ENCODE data around the gene POLR3A. TPM values are rescaled to one million over a fixed set of nuclear protein-coding genes. Genes with fewer than 3 reads are reported as not detected.

Gene POLR3A
- polyA plus RNA-seq, 1 donor from 2014 or later: 15.6 TPM

GRCh38 chr10:77941790-77942189 lies 87.5 kb downstream of the POLR3A start:
- H2AFZ ChIP-seq (ENCODE audit: low read depth, low read length): no peak overlapping the region
- no peaks in the 10 kb centered on the region for H4K20me1 ChIP-seq (ENCODE audit: insufficient read depth)
- H3K27ac ChIP-seq (ENCODE audit: low read length): no peak overlapping the region
- no peaks in the 10 kb centered on the region for H3K36me3 ChIP-seq (ENCODE audit: insufficient read depth, low read length)
- H3K9me3 ChIP-seq (ENCODE audit: low read length): no peaks in the 10 kb centered on the region
- TF ChIP-seq EZH2 (IDR thresholded peaks at IDR 0.05; ENCODE audit: borderline replicate concordance, insufficient read depth, low read length, poor library complexity, severe bottlenecking): no peak
- TF ChIP-seq CTCF (IDR thresholded peaks at IDR 0.05; ENCODE audit: poor library complexity, severe bottlenecking): no peak
- no peak for TF ChIP-seq MXI1 (conservative IDR thresholded peaks at IDR 0.05; ENCODE audit: poor library complexity, severe bottlenecking)
- no peak for TF ChIP-seq REST (IDR thresholded peaks at IDR 0.05; ENCODE audit: borderline replicate concordance)
- TF ChIP-seq POLR2AphosphoS5 (IDR thresholded peaks at IDR 0.05): no peak
- no peak for TF ChIP-seq TAF1 (IDR thresholded peaks at IDR 0.05; ENCODE audit: low read depth)
- TF ChIP-seq SMC3 (conservative IDR thresholded peaks at IDR 0.05; ENCODE audit: poor library complexity): no peak
- no peak for TF ChIP-seq EP300 (conservative IDR thresholded peaks at IDR 0.05; ENCODE audit: poor library complexity, severe bottlenecking)
- TF ChIP-seq RAD21 (conservative IDR thresholded peaks at IDR 0.05): no peak
- no peaks in the 10 kb centered on the region for H3K79me2 ChIP-seq (replicated peaks; ENCODE audit: insufficient read depth, low read length)
- no peak overlapping the region for H3K4me2 ChIP-seq (ENCODE audit: low read length)
- no peak overlapping the region for H3K9ac ChIP-seq (ENCODE audit: low read length)
- H3K27me3 ChIP-seq (ENCODE audit: insufficient read depth, low read depth, low read length): no peaks in the 10 kb centered on the region
- no peaks in the 10 kb centered on the region for H3F3A ChIP-seq (ENCODE audit: insufficient read depth, low read length, poor library complexity, severe bottlenecking)
- H3K4me3 ChIP-seq (ENCODE audit: low read length): no peak overlapping the region
- no peaks in the 10 kb centered on the region for H3K9me2 ChIP-seq (ENCODE audit: insufficient read depth, low read length)

GRCh38 chr10:77940627-77941026 lies 88.7 kb downstream of the POLR3A start:
- Histone ChIP-seq H2AFZ (ENCODE audit: low read depth, low read length) (no peak overlapping the region), H3K27me3 (ENCODE audit: insufficient read depth, low read depth, low read length) (no peaks in the 10 kb centered on the region), H3K4me3 (ENCODE audit: low read length) (no peak overlapping the region), H3K9me2 (ENCODE audit: insufficient read depth, low read length) (no peaks in the 10 kb centered on the region), H3F3A (ENCODE audit: insufficient read depth, low read length, poor library complexity, severe bottlenecking) (no peaks in the 10 kb centered on the region), H3K79me2 (replicated peaks; ENCODE audit: insufficient read depth, low read length) (no peaks in the 10 kb centered on the region), H4K20me1 (ENCODE audit: insufficient read depth) (no peaks in the 10 kb centered on the region), H3K36me3 (ENCODE audit: insufficient read depth, low read length) (no peaks in the 10 kb centered on the region), H3K9me3 (ENCODE audit: low read length) (no peaks in the 10 kb centered on the region), H3K27ac (ENCODE audit: low read length) (no peak overlapping the region), H3K4me2 (ENCODE audit: low read length) (no peak overlapping the region), H3K9ac (ENCODE audit: low read length) (no peak overlapping the region)
- TF ChIP-seq TAF1 (IDR thresholded peaks at IDR 0.05; ENCODE audit: low read depth): no peak
- TF ChIP-seq CTCF (IDR thresholded peaks at IDR 0.05; ENCODE audit: poor library complexity, severe bottlenecking): no peak
- no peak for TF ChIP-seq EZH2 (IDR thresholded peaks at IDR 0.05; ENCODE audit: borderline replicate concordance, insufficient read depth, low read length, poor library complexity, severe bottlenecking)
- TF ChIP-seq MXI1 (conservative IDR thresholded peaks at IDR 0.05; ENCODE audit: poor library complexity, severe bottlenecking): no peak
- TF ChIP-seq REST (IDR thresholded peaks at IDR 0.05; ENCODE audit: borderline replicate concordance): no peak
- no peak for TF ChIP-seq EP300 (conservative IDR thresholded peaks at IDR 0.05; ENCODE audit: poor library complexity, severe bottlenecking)
- no peak for TF ChIP-seq POLR2AphosphoS5 (IDR thresholded peaks at IDR 0.05)
- no peak for TF ChIP-seq RAD21 (conservative IDR thresholded peaks at IDR 0.05)
- TF ChIP-seq SMC3 (conservative IDR thresholded peaks at IDR 0.05; ENCODE audit: poor library complexity): no peak

Data from neural cell (in vitro differentiated cells).